Gastroesophageal sphincter (tissue), 4 donors: Measurements from ENCODE around the gene CATSPERE. TPM values are rescaled to one million over a fixed set of nuclear protein-coding genes. Genes with fewer than 3 reads are reported as not detected.
A peak's percentile ranks its signal among the peaks of the same experiment; 100 is the strongest.

Experiments used
- ATAC-seq: fragments of 150-250 bp; one replicate; pipeline ENCODE4 v1.9.1; 2016; ENCODE audit warnings: mild to moderate bottlenecking, moderate library complexity
- H3K27ac ChIP-seq, 4 donors: fragments of 200-600 bp; sonication (generic) in 3 of 4; 1 replicate in 3 of 4; 2 replicates in 1 of 4; pipeline ENCODE4 v1.5.1; 2016 to 2019
- H3K27me3 ChIP-seq: fragments of 200-600 bp; sonication (generic); one replicate; pipeline ENCODE4 v1.5.1; 2019
- H3K36me3 ChIP-seq, 2 donors: fragments of 200-600 bp; sonication (generic); one replicate each; pipeline ENCODE4 v1.5.1; 2019; ENCODE audit warnings: control low read depth in 1 of 2
- H3K4me1 ChIP-seq, 3 donors: fragments of 200-600 bp; sonication (generic); 1 replicate in 2 of 3; 2 replicates in 1 of 3; pipeline ENCODE4 v1.5.1; 2016 to 2019; ENCODE audit warnings: control low read depth in 2 of 3
- H3K4me3 ChIP-seq, 2 donors: fragments of 200-600 bp; sonication (generic); one replicate each; pipeline ENCODE4 v1.5.1; 2019; ENCODE audit warnings: mild to moderate bottlenecking in 1 of 2, moderate library complexity in 1 of 2
- H3K9me3 ChIP-seq, 3 donors: fragments of 200-600 bp; sonication (generic); one replicate each; pipeline ENCODE4 v1.5.1; 2017 to 2019; ENCODE audit warnings: control low read depth in 2 of 3
- EP300 ChIP-seq: sonication (generic); formaldehyde crosslinking; IDR thresholded peaks from one replicate; pipeline ENCODE4 v1.6.1; 2017; ENCODE audit warnings: antibody characterized with exemption, mild to moderate bottlenecking
- POLR2A ChIP-seq, 2 donors: fragments of 450-650 bp; IDR thresholded peaks; one replicate each; pipeline ENCODE4 v1.6.1; 2017; ENCODE audit warnings: antibody characterized with exemption in 2 of 2, mild to moderate bottlenecking in 2 of 2, moderate library complexity in 1 of 2
- POLR2AphosphoS5 ChIP-seq: sonication (generic); formaldehyde crosslinking; IDR thresholded peaks from one replicate; pipeline ENCODE4 v1.6.1; 2017; ENCODE audit warnings: antibody characterized with exemption
- WGBS, 2 donors: methylation state at CpG; one replicate each; pipeline ENCODE4 v1.1.5; 2018; ENCODE audit warnings: low coverage in 1 of 2; 5-methylcytosine and 5-hydroxymethylcytosine counted together
- total RNA-seq, 4 donors: library from RNA; depleted of rRNA; stranded (reverse); fragments of >200 nt; gene quantifications; one replicate each; pipeline ENCODE4 v1.1.0, GENCODE V29; 2016
- TF ChIP-seq, protein P1 (sequence below), 4 experiments: fragments of 200-600 bp in 2 of 4; fragments of 450-650 bp in 2 of 4; sonication (generic) in 1 of 4; IDR thresholded peaks; one replicate each; pipeline ENCODE4 v1.5.1; 2017 to 2019; ENCODE audit warnings: antibody characterized with exemption in 4 of 4, mild to moderate bottlenecking in 2 of 4, moderate library complexity in 2 of 4

CATSPERE gene, protein sequence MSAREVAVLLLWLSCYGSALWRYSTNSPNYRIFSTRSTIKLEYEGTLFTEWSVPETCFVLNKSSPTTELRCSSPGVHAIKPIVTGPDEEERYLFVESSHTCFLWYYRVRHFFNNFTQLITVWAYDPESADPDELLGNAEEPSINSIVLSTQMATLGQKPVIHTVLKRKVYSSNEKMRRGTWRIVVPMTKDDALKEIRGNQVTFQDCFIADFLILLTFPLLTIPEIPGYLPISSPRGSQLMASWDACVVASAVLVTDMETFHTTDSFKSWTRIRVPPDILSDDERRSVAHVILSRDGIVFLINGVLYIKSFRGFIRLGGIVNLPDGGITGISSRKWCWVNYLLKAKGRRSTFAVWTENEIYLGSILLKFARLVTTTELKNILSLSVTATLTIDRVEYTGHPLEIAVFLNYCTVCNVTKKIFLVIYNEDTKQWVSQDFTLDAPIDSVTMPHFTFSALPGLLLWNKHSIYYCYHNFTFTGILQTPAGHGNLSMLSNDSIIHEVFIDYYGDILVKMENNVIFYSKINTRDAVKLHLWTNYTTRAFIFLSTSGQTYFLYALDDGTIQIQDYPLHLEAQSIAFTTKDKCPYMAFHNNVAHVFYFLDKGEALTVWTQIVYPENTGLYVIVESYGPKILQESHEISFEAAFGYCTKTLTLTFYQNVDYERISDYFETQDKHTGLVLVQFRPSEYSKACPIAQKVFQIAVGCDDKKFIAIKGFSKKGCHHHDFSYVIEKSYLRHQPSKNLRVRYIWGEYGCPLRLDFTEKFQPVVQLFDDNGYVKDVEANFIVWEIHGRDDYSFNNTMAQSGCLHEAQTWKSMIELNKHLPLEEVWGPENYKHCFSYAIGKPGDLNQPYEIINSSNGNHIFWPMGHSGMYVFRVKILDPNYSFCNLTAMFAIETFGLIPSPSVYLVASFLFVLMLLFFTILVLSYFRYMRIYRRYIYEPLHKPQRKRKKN
- total RNA-seq: 1 to 10 TPM; 1.2 to 2.7 (median 2.3) TPM

DNA sequence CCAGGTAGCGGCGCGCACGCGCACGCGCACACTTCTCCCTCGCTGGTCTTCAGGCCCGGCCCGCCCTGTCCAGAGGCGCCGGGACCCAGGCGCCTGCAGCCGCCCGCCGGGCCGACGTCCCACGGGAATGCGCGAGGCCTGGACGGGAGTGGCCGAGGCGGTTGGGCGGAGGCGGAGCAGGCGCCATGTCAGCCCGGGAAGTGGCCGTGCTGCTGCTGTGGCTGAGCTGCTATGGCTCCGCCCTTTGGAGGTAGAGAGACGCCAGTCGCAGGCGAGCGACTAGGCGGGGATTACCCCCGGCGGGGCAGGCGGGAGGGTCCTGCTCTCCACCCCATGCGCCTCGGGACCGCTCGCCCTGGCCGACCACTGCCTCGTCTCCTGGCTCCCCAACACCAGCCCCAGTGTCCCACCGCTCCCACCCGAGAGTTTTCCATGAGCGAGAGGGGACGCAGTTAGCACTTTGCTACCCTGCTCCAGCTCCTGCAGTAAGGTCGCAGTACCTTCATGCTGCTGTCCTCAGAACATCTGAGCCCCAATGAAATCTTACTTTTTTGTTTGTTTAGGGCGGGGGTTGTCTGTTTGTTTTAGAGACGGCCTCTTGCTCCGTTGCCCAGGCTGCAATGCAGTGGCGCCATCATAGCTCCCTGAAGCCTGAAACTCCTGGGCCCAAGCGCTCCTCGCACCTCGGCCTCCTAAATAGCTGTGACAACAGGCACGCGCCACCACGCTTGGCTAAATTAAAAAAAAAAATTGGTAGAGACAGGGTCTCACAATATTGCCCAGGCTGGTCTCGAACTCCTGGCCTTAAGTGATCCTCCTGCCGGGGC, at the start of gene CATSPERE:
TSS of gene CATSPERE (plus strand) at position 29 of the 827 bp plus-strand sequence. CDS start at position 186, 157 bp downstream.
- TF ChIP-seq, protein P1, sequence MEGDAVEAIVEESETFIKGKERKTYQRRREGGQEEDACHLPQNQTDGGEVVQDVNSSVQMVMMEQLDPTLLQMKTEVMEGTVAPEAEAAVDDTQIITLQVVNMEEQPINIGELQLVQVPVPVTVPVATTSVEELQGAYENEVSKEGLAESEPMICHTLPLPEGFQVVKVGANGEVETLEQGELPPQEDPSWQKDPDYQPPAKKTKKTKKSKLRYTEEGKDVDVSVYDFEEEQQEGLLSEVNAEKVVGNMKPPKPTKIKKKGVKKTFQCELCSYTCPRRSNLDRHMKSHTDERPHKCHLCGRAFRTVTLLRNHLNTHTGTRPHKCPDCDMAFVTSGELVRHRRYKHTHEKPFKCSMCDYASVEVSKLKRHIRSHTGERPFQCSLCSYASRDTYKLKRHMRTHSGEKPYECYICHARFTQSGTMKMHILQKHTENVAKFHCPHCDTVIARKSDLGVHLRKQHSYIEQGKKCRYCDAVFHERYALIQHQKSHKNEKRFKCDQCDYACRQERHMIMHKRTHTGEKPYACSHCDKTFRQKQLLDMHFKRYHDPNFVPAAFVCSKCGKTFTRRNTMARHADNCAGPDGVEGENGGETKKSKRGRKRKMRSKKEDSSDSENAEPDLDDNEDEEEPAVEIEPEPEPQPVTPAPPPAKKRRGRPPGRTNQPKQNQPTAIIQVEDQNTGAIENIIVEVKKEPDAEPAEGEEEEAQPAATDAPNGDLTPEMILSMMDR (IDR thresholded peaks at IDR 0.05): peak in 1 of 4 experiments; percentile 22
- TF ChIP-seq EP300 (no peak), POLR2A (IDR thresholded peaks at IDR 0.05) (peak; percentile 80 to 86), POLR2AphosphoS5 (peak; percentile 61)
- H3K27ac ChIP-seq: peak within 1 kb of the TSS; percentile 58 to 94 (median 92)
- WGBS, 2 donors: 23 to 32% methylated on average over 12 to 13 of the region's 61 CpGs
- peaks cover 0 to 9% (median 5%) of the 10 kb centered on the region in 3 donors for H3K4me1 ChIP-seq
- H3K36me3 ChIP-seq: no peaks in the 10 kb centered on the region
- H3K9me3 ChIP-seq: no peaks in the 10 kb centered on the region
- peak within 1 kb of the TSS; percentile 39 to 65 for H3K4me3 ChIP-seq
- no peaks in the 10 kb centered on the region for H3K27me3 ChIP-seq
- peak; percentile 99 for ATAC-seq

DNA sequence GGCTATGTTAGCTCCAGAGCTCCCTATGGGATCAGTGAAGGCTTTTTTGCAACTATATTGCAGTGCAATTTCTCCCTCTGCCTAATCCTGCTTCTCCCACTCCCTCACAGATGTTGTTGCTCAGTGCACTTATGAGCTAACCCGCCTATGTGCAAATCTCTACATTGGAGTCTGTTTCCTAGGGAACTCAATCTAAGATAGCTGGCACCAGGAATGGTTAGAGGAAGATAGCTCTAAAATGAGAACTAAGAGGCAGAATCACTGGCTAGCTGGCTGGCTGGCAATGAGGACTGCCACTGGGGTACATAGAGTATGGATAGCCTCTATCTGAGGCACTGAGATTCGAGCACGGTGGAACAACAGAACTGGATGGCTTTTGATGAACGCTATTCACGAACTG, 48.9 kb upstream of the CATSPERE start:
- no peaks in the 10 kb centered on the region for H3K27me3 ChIP-seq
- H3K4me3 ChIP-seq: no peak overlapping the region
- H3K27ac ChIP-seq: no peak overlapping the region
- H3K9me3 ChIP-seq: no peaks in the 10 kb centered on the region
- peaks cover 1 to 82% of the 10 kb centered on the region in 2 donors for H3K36me3 ChIP-seq
- 92 to 97% methylated on average over 5 of the region's 5 CpGs for WGBS, 2 donors
- peaks cover 0 to 23% (median 0%) of the 10 kb centered on the region in 3 donors for H3K4me1 ChIP-seq
- ATAC-seq: no peak
- TF ChIP-seq POLR2A (IDR thresholded peaks at IDR 0.05): no peak
- no peak for TF ChIP-seq POLR2AphosphoS5
- TF ChIP-seq EP300: no peak
- TF ChIP-seq, protein P1 (IDR thresholded peaks at IDR 0.05): no peak

DNA sequence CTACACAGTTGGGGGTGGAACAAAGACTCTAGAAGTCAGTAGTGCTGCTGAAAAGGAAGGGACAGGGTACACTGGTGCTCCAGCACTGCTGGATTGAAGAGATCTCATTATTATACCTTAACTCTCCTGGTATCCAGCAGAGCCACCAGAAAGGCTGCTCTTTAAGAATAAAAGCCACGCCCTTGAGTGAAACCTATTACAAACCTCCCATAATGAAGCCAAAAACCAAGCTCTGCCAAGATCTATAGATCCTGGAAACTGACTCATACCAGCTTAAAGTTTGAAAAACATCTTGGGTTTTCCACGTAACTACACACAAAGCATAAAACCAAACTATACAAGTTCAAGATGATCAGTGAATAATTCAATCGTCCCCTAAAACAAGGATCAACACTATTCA, 47.3 kb upstream of the CATSPERE start:
- Histone ChIP-seq H3K4me1 (peaks cover 0 to 13% (median 0%) of the 10 kb centered on the region in 3 donors), H3K36me3 (peaks cover 6 to 92% of the 10 kb centered on the region in 2 donors), H3K4me3 (no peak overlapping the region), H3K9me3 (no peaks in the 10 kb centered on the region), H3K27me3 (no peaks in the 10 kb centered on the region), H3K27ac (no peak overlapping the region)
- 87 to 94% methylated on average over 3 of the region's 3 CpGs for WGBS, 2 donors
- TF ChIP-seq POLR2A (IDR thresholded peaks at IDR 0.05) (no peak), POLR2AphosphoS5 (no peak), EP300 (no peak)
- TF ChIP-seq, protein P1 (IDR thresholded peaks at IDR 0.05): no peak
- no peak for ATAC-seq

DNA sequence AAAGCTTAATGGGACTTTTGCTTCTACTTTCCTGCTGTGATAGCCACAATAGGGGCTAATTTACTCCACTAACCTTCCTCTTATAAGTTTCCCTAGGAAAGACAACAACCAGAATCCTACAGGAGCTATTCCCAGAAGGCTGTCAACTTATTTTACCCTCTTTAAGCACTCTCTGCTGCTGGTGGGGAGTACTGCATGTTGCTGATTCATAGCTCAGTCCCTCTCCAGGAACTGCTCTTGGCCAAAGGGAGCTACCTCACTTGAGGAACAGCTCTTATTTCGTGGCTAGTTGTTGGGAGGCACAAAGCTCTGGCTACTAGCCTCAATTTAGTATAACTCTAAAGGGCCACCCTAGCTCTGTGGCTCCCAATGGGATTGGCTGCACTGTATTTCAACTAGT, 46.5 kb upstream of the CATSPERE start:
- H3K27me3 ChIP-seq: no peaks in the 10 kb centered on the region
- H3K27ac ChIP-seq: no peak overlapping the region
- H3K9me3 ChIP-seq: no peaks in the 10 kb centered on the region
- peaks cover 0 to 6% (median 0%) of the 10 kb centered on the region in 3 donors for H3K4me1 ChIP-seq
- H3K36me3 ChIP-seq: peaks cover 6 to 95% of the 10 kb centered on the region in 2 donors
- no peak overlapping the region for H3K4me3 ChIP-seq
- 88% methylated on average over 1 of the region's 1 CpG; no CpG with 5 or more reads in 1 of the 2 donors for WGBS, 2 donors
- no peak for ATAC-seq
- TF ChIP-seq, protein P1 (IDR thresholded peaks at IDR 0.05): no peak
- TF ChIP-seq EP300 (no peak), POLR2A (IDR thresholded peaks at IDR 0.05) (no peak), POLR2AphosphoS5 (no peak)
